GM18870 (cell line): ENCODE results near the gene IQGAP3.

Experiments used
- ATAC-seq: cut with Tn5 transposase; IDR thresholded peaks from one replicate; pipeline ENCODE4 v1.9.1; 2021; ENCODE audit warnings: moderate library complexity; ENCODE audit not compliant: unreplicated experiment

IQGAP3 gene

GRCh38 chr1:156485984-156486383 lies 86.4 kb downstream of the IQGAP3 start:
- ATAC-seq, result no peak

- no peak for ATAC-seq
These were observed 87.8 kb downstream of the IQGAP3 start for GRCh38 chr1:156484480-156485058.

- no peak for ATAC-seq
These were observed 89.0 kb downstream of the IQGAP3 start for GRCh38 chr1:156483397-156483796.

- ATAC-seq, result no peak
These were observed 90.1 kb downstream of the IQGAP3 start for GRCh38 chr1:156482276-156482675.

- no peak for ATAC-seq
These were observed 90.8 kb downstream of the IQGAP3 start for GRCh38 chr1:156481527-156481926.

- ATAC-seq, result no peak
These were observed 91.8 kb downstream of the IQGAP3 start for GRCh38 chr1:156480411-156481192.

GRCh38 chr1:156480016-156480370 lies 92.4 kb downstream of the IQGAP3 start:
- no peak for ATAC-seq

- no peak for ATAC-seq
These were observed 93.0 kb downstream of the IQGAP3 start for GRCh38 chr1:156479093-156480015.

- no peak for ATAC-seq
These were observed 94.1 kb downstream of the IQGAP3 start for GRCh38 chr1:156478250-156478627.

GRCh38 chr1:156477526-156478249 lies 94.7 kb downstream of the IQGAP3 start:
- ATAC-seq, result no peak

- ATAC-seq, result no peak
These were observed 95.7 kb downstream of the IQGAP3 start for GRCh38 chr1:156476501-156477298.

GRCh38 chr1:156475568-156476500 lies 96.5 kb downstream of the IQGAP3 start:
- ATAC-seq, result no peak
